ENCODE data around the gene CDKN2C. TPM values are rescaled to one million over a fixed set of nuclear protein-coding genes. Genes with fewer than 3 reads are reported as not detected.
"Not testable (repeated sequence)": the region's sequence is repeated elsewhere in the genome, so short reads cannot be mapped to it uniquely, and the experiment has no call there.

Gene CDKN2C
- total and polyA plus RNA-seq, 7 experiments from 2014 or later = 3.3 to 40.3 (median 4.9) TPM

DNA sequence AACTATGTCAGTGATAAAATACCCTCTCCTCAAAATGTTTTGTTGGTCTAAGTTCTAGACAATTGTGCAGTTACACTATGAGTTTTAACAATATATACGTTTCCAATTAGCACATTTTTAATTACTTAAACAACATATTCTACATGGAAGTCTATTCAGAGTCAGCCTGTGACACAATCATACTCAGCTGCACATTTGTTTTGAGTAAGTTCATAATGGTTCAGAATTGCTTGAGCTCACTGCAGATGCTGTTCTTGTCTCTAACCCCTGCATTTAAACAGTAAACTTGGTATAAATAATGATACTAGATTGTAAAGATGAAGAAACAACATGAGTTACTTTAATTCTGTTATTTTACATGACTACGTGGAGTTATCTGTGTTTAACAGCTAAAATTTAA is 30.6 kb downstream of the CDKN2C start:
- H3K36me3 ChIP-seq (ENCODE audit: control insufficient read depth in 2 of 3, insufficient read depth in 3 of 3, low read length in 3 of 3) = no peaks in the 10 kb centered on the region
- DNase-seq (no peak), ATAC-seq (no peak)
- no peak overlapping the region for H3K4me3 Mint-ChIP-seq
- POLR2A ChIA-PET = interaction anchor here (0.7 kb wide), 1 partner anchor 452 kb away, joined by 3 read pairs; no protein-coding TSS in a partner anchor
- no peak overlapping the region for H3K4me3 ChIP-seq (ENCODE audit: low read length)
- no peaks in the 10 kb centered on the region for H3K4me1 Mint-ChIP-seq
- no peaks in the 10 kb centered on the region for H3K36me3 Mint-ChIP-seq
- no peak overlapping the region for H3K27ac ChIP-seq (ENCODE audit: low read depth, low read length)
- H3K27ac Mint-ChIP-seq = no peak overlapping the region
- CTCF ChIA-PET = no interaction called here
- peaks cover 0 to 22% (median 0%) of the 10 kb centered on the region in 5 donors for H3K27me3 Mint-ChIP-seq
- H3K9me3 ChIP-seq (ENCODE audit: control insufficient read depth in 2 of 3, low read length in 3 of 3) = no peaks in the 10 kb centered on the region
- intact Hi-C loops (cut with micrococcal nuclease) = no loop called here
- H3K27me3 ChIP-seq (ENCODE audit: control insufficient read depth in 2 of 2, insufficient read depth in 2 of 2, low read length in 2 of 2) = no peaks in the 10 kb centered on the region
- H3K4me1 ChIP-seq (ENCODE audit: control insufficient read depth in 2 of 2, insufficient read depth in 2 of 2, low read length in 2 of 2) = no peaks in the 10 kb centered on the region
- peaks cover 0 to 3% (median 0%) of the 10 kb centered on the region in 11 donors for H3K9me3 Mint-ChIP-seq

GRCh38 chr1:51002516-51002915 is 32.5 kb downstream of the CDKN2C start:
- Mint-ChIP-seq H3K4me1 (no peaks in the 10 kb centered on the region), H3K27me3 (peaks cover 0 to 16% (median 0%) of the 10 kb centered on the region in 5 donors), H3K27ac (no peak overlapping the region), H3K36me3 (peaks cover 0 to 4% (median 0%) of the 10 kb centered on the region in 5 donors), H3K9me3 (peaks cover 0 to 4% (median 0%) of the 10 kb centered on the region in 11 donors), H3K4me3 (no peak overlapping the region)
- Histone ChIP-seq H3K4me1 (ENCODE audit: control insufficient read depth in 2 of 2, insufficient read depth in 2 of 2, low read length in 2 of 2) (no peaks in the 10 kb centered on the region), H3K27me3 (ENCODE audit: control insufficient read depth in 2 of 2, insufficient read depth in 2 of 2, low read length in 2 of 2) (no peaks in the 10 kb centered on the region), H3K27ac (ENCODE audit: low read depth, low read length) (no peak overlapping the region), H3K9me3 (ENCODE audit: control insufficient read depth in 2 of 3, low read length in 3 of 3) (no peaks in the 10 kb centered on the region), H3K4me3 (ENCODE audit: low read length) (no peak overlapping the region), H3K36me3 (ENCODE audit: control insufficient read depth in 2 of 3, insufficient read depth in 3 of 3, low read length in 3 of 3) (no peaks in the 10 kb centered on the region)
- ATAC-seq (no peak), DNase-seq (no peak)
- ChIA-PET CTCF (no interaction called here), POLR2A (no interaction called here)
- intact Hi-C loops (cut with micrococcal nuclease) = no loop called here

DNA sequence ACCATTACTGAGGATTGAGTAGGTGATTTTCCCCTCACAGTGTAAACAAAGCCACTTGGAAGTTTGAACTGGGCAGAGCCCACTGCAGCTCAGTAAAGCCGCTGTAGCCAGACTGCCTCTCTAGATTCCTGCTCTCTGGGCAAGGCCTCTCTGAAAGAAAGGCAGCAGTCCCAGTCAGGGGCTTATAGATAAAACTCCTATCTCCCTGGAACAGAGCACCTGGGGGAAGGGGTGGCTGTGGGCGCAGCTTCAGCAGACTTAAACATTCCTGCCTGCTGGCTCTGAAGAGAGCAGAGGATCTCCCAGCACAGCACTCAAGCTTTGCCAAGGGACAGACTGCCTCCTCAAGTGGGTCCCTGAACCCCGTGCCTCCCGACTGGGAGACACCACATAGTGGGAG is 35.5 kb downstream of the CDKN2C start:
- CTCF ChIA-PET; H3K27ac ChIP-seq (ENCODE audit: low read depth, low read length); DNase-seq; H3K4me3 Mint-ChIP-seq; H3K4me3 ChIP-seq (ENCODE audit: low read length); H3K4me1 Mint-ChIP-seq; H3K36me3 ChIP-seq (ENCODE audit: control insufficient read depth in 2 of 3, insufficient read depth in 3 of 3, low read length in 3 of 3); H3K9me3 ChIP-seq (ENCODE audit: control insufficient read depth in 2 of 3, low read length in 3 of 3); H3K27ac Mint-ChIP-seq; POLR2A ChIA-PET; H3K27me3 ChIP-seq (ENCODE audit: control insufficient read depth in 2 of 2, insufficient read depth in 2 of 2, low read length in 2 of 2); H3K4me1 ChIP-seq (ENCODE audit: control insufficient read depth in 2 of 2, insufficient read depth in 2 of 2, low read length in 2 of 2); ATAC-seq; H3K36me3 Mint-ChIP-seq; intact Hi-C loops (cut with micrococcal nuclease): not testable (repeated sequence)
- Mint-ChIP-seq H3K9me3 (peaks cover 0 to 13% (median under 1%) of the 10 kb centered on the region in 11 donors), H3K27me3 (peaks cover 0 to 15% (median 0%) of the 10 kb centered on the region in 5 donors)

- peaks cover 0 to 8% (median 0%) of the 10 kb centered on the region in 5 donors for H3K36me3 Mint-ChIP-seq
- POLR2A ChIA-PET = no interaction called here
- intact Hi-C loops (cut with micrococcal nuclease) = no loop called here
- H3K4me1 Mint-ChIP-seq = no peaks in the 10 kb centered on the region
- no peak for DNase-seq
- Histone ChIP-seq H3K9me3 (ENCODE audit: control insufficient read depth in 2 of 3, low read length in 3 of 3) (no peaks in the 10 kb centered on the region), H3K27ac (ENCODE audit: low read depth, low read length) (no peak overlapping the region), H3K4me1 (ENCODE audit: control insufficient read depth in 2 of 2, insufficient read depth in 2 of 2, low read length in 2 of 2) (no peaks in the 10 kb centered on the region), H3K27me3 (ENCODE audit: control insufficient read depth in 2 of 2, insufficient read depth in 2 of 2, low read length in 2 of 2) (no peaks in the 10 kb centered on the region), H3K36me3 (ENCODE audit: control insufficient read depth in 2 of 3, insufficient read depth in 3 of 3, low read length in 3 of 3) (no peaks in the 10 kb centered on the region), H3K4me3 (ENCODE audit: low read length) (no peak overlapping the region)
- ATAC-seq = no peak
- CTCF ChIA-PET = no interaction called here
- H3K27me3 Mint-ChIP-seq = peaks cover 0 to 13% (median 6%) of the 10 kb centered on the region in 5 donors
- H3K27ac Mint-ChIP-seq = no peak overlapping the region
- no peak overlapping the region for H3K4me3 Mint-ChIP-seq
- peaks cover 0 to 23% (median 2%) of the 10 kb centered on the region in 11 donors for H3K9me3 Mint-ChIP-seq
These were observed 39.3 kb downstream of the CDKN2C start for GRCh38 chr1:51009381-51009780.

DNA sequence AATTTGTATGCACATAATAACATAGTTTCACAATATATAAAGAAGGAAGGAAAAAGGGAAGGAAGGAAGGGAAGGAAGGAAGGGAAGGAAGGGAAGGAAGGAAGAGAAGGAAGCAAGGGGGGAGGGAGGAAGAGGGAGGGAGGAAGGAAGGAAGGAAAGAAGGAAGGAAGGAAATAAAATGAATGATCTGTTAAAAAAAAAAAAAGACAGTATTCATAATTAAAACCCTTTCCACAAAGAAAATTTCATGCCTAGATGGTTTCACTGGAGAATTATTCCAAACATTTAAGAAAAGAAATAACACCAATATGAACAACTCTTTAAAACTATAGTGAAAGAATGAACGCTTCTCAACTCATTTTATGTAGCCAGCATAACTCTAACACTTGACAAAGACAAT is 44.8 kb downstream of the CDKN2C start:
- intact Hi-C loops (cut with micrococcal nuclease) = no loop called here
- no peaks in the 10 kb centered on the region for H3K36me3 ChIP-seq (ENCODE audit: control insufficient read depth in 2 of 3, insufficient read depth in 3 of 3, low read length in 3 of 3)
- ATAC-seq (no peak), DNase-seq (no peak)
- no peak overlapping the region for H3K27ac ChIP-seq (ENCODE audit: low read depth, low read length)
- H3K4me3 ChIP-seq (ENCODE audit: low read length) = no peak overlapping the region
- H3K36me3 Mint-ChIP-seq = peaks cover 0 to 4% (median 0%) of the 10 kb centered on the region in 5 donors
- H3K27ac Mint-ChIP-seq = no peak overlapping the region
- no peaks in the 10 kb centered on the region for H3K4me1 ChIP-seq (ENCODE audit: control insufficient read depth in 2 of 2, insufficient read depth in 2 of 2, low read length in 2 of 2)
- ChIA-PET POLR2A (no interaction called here), CTCF (no interaction called here)
- H3K27me3 ChIP-seq (ENCODE audit: control insufficient read depth in 2 of 2, insufficient read depth in 2 of 2, low read length in 2 of 2) = peaks cover 0 to 2% of the 10 kb centered on the region in 2 donors
- H3K9me3 Mint-ChIP-seq = peaks cover 0 to 15% (median 5%) of the 10 kb centered on the region in 11 donors
- H3K27me3 Mint-ChIP-seq = peaks cover 0 to 22% (median 10%) of the 10 kb centered on the region in 5 donors
- H3K4me1 Mint-ChIP-seq = no peaks in the 10 kb centered on the region
- H3K9me3 ChIP-seq (ENCODE audit: control insufficient read depth in 2 of 3, low read length in 3 of 3) = no peaks in the 10 kb centered on the region
- no peak overlapping the region for H3K4me3 Mint-ChIP-seq

GRCh38 chr1:51019811-51020210 is 49.8 kb downstream of the CDKN2C start:
- peaks cover 0 to 6% (median 0%) of the 10 kb centered on the region in 11 donors for H3K9me3 Mint-ChIP-seq
- Histone ChIP-seq H3K4me3 (ENCODE audit: low read length) (no peak overlapping the region), H3K4me1 (ENCODE audit: control insufficient read depth in 2 of 2, insufficient read depth in 2 of 2, low read length in 2 of 2) (no peaks in the 10 kb centered on the region), H3K9me3 (ENCODE audit: control insufficient read depth in 2 of 3, low read length in 3 of 3) (no peaks in the 10 kb centered on the region), H3K27ac (ENCODE audit: low read depth, low read length) (no peak overlapping the region), H3K27me3 (ENCODE audit: control insufficient read depth in 2 of 2, insufficient read depth in 2 of 2, low read length in 2 of 2) (peaks cover 0 to 2% of the 10 kb centered on the region in 2 donors), H3K36me3 (ENCODE audit: control insufficient read depth in 2 of 3, insufficient read depth in 3 of 3, low read length in 3 of 3) (no peaks in the 10 kb centered on the region)
- no peaks in the 10 kb centered on the region for H3K4me1 Mint-ChIP-seq
- DNase-seq (no peak), ATAC-seq (no peak)
- H3K4me3 Mint-ChIP-seq = no peak overlapping the region
- POLR2A ChIA-PET = no interaction called here
- no peak overlapping the region for H3K27ac Mint-ChIP-seq
- no peaks in the 10 kb centered on the region for H3K36me3 Mint-ChIP-seq
- H3K27me3 Mint-ChIP-seq = peaks cover 4 to 21% (median 14%) of the 10 kb centered on the region in 5 donors
- intact Hi-C loops (cut with micrococcal nuclease) = no loop called here
- CTCF ChIA-PET = no interaction called here
